HepG2 (cell line): ENCODE measurements around the gene TREM1. TPM values are rescaled to one million over a fixed set of nuclear protein-coding genes. Genes with fewer than 3 reads are reported as not detected.

Experiments
- GABPB1 ChIP-seq: IDR thresholded peaks from 2 replicates; pipeline ENCODE4 v1.6.1; 2016; ENCODE audit warnings: mild to moderate bottlenecking, missing genetic modification reagents, moderate library complexity, missing compliant biosample characterization
- MAZ ChIP-seq, 2 experiments: sonication (generic) in 1 of 2; formaldehyde crosslinking in 1 of 2; IDR thresholded peaks; 2 replicates each; pipeline versions ENCODE4 v1.5.0 to v1.6.1; 2012 to 2020; ENCODE audit warnings: low read depth in 2 of 2, mild to moderate bottlenecking in 2 of 2, borderline replicate concordance in 1 of 2, improper control_type of control experiment in 1 of 2, low read length in 1 of 2, missing genetic modification reagents in 1 of 2, moderate library complexity in 1 of 2
- MXD4 ChIP-seq: IDR thresholded peaks from 2 replicates; pipeline ENCODE4 v1.6.1; 2016; ENCODE audit warnings: mild to moderate bottlenecking, missing biosample characterization, missing genetic modification reagents
- NR2F1 ChIP-seq, 2 experiments: fragments of 450-650 bp in 1 of 2; formaldehyde crosslinking in 1 of 2; IDR thresholded peaks; 2 replicates each; pipeline versions ENCODE4 v1.5.0 to v1.6.1; 2016 to 2020; ENCODE audit warnings: mild to moderate bottlenecking in 1 of 2, missing compliant biosample characterization in 1 of 2, missing genetic modification reagents in 1 of 2, moderate library complexity in 1 of 2
- PAX8 ChIP-seq: sonication (generic); formaldehyde crosslinking; IDR thresholded peaks from 2 replicates; pipeline ENCODE4 v1.8.0; 2022; ENCODE audit warnings: mild to moderate bottlenecking, missing genetic modification reagents, borderline replicate concordance
- UBTF ChIP-seq: sonication (generic); formaldehyde crosslinking; IDR thresholded peaks from 2 replicates; pipeline ENCODE4 v1.4.0; 2020; ENCODE audit warnings: mild to moderate bottlenecking, missing genetic modification reagents
- ZBTB3 ChIP-seq: sonication (generic); formaldehyde crosslinking; IDR thresholded peaks from 2 replicates; pipeline ENCODE4 v1.4.0; 2020; ENCODE audit warnings: low read depth, mild to moderate bottlenecking, moderate library complexity, missing genetic modification reagents, borderline replicate concordance
- ZBTB40 ChIP-seq, 2 experiments: fragments of 450-650 bp in 1 of 2; sonication (generic) in 1 of 2; formaldehyde crosslinking in 1 of 2; IDR thresholded peaks; 2 replicates each; pipeline versions ENCODE4 v1.6.1 to v1.8.0; 2016 to 2022; ENCODE audit warnings: antibody characterized with exemption in 1 of 2, mild to moderate bottlenecking in 1 of 2, missing genetic modification reagents in 1 of 2
- ZBTB8A ChIP-seq: sonication (generic); formaldehyde crosslinking; IDR thresholded peaks from 2 replicates; pipeline ENCODE4 v1.4.0; 2020; ENCODE audit warnings: mild to moderate bottlenecking, low read depth, missing genetic modification reagents, borderline replicate concordance
- ZFP62 ChIP-seq: sonication (generic); formaldehyde crosslinking; IDR thresholded peaks from 2 replicates; pipeline ENCODE4 v1.4.0; 2020; ENCODE audit warnings: missing genetic modification reagents
- ZNF256 ChIP-seq: sonication (generic); formaldehyde crosslinking; conservative IDR thresholded peaks from 2 replicates; pipeline ENCODE4 v1.4.0; 2020; ENCODE audit warnings: missing genetic modification reagents
- ZNF274 ChIP-seq: sonication (generic); formaldehyde crosslinking; IDR thresholded peaks from 2 replicates; pipeline ENCODE4 v1.5.1; 2020; ENCODE audit warnings: mild to moderate bottlenecking, missing genetic modification reagents
- ZNF720 ChIP-seq: sonication (generic); formaldehyde crosslinking; IDR thresholded peaks from 2 replicates; pipeline ENCODE4 v1.4.0; 2020; ENCODE audit warnings: missing genetic modification reagents
- polyA plus RNA-seq, 8 experiments: library from polyadenylated mRNA; depleted of rRNA in 3 of 8; stranded (reverse) in 7 of 8; unstranded in 1 of 8; fragments of >200 nt; fragmentation: Illumina TruSeq in 4 of 8; extraction: Trizol in 4 of 8; gene quantifications; 2 replicates each; pipeline versions ENCODE4 v1.2.1 to v1.2.3, GENCODE V29; 2011 to 2016; ENCODE audit warnings: low read depth in 4 of 8, missing spikeins in 1 of 8, mixed read lengths in 1 of 8; ENCODE audit not compliant: insufficient read depth in 1 of 8
- total RNA-seq, 5 experiments: library from RNA; depleted of rRNA; stranded (reverse); fragments of >200 nt; fragmentation: Illumina TruSeq; extraction: Trizol; gene quantifications; 2 replicates each; pipeline ENCODE4 v1.2.3, GENCODE V29; 2016; ENCODE audit warnings: low read depth in 1 of 5
- TF ChIP-seq, protein P1 (sequence below): IDR thresholded peaks from 2 replicates; pipeline ENCODE4 v1.6.1; 2016; ENCODE audit warnings: low read depth, control low read depth

Gene TREM1
- total and polyA plus RNA-seq, 2 of the 13 experiments (the other 11 are each of a cell fraction or from before 2014, with no cell fraction given): 0.49 TPM; not detected in 1

GRCh38 chr6:41318654-41319565 is 32.4 kb upstream of the TREM1 start (continued):
- TF ChIP-seq MXD4 (0 out of 2 replicates have a peak, but pooled peaks have one; percentile 31), UBTF (CRISPR knock-in tag) (peak; percentile 50; the same call in 1 of the 2 replicates), MAZ (IDR thresholded peaks at IDR 0.05; ENCODE audit: borderline replicate concordance, low read depth, low read length) (no peak), MAZ (CRISPR knock-in tag; IDR thresholded peaks at IDR 0.05; ENCODE audit: low read depth) (peak; percentile 66; the same call in 1 of the 2 replicates), ZBTB8A (CRISPR knock-in tag) (no peak), ZBTB3 (CRISPR knock-in tag) (no peak), ZBTB40 (IDR thresholded peaks at IDR 0.05) (no peak), ZBTB40 (CRISPR knock-in tag; IDR thresholded peaks at IDR 0.05) (no peak), GABPB1 (CRISPR knock-in tag) (peak; percentile 78), ZNF256 (no peak), ZNF720 (no peak), NR2F1 (CRISPR knock-in tag; IDR thresholded peaks at IDR 0.05) (no peak), ZFP62 (CRISPR knock-in tag) (no peak), PAX8 (CRISPR knock-in tag) (no peak), ZNF274 (CRISPR knock-in tag) (peak; percentile 62; the same call in 1 of the 2 replicates)
- TF ChIP-seq, protein P1, sequence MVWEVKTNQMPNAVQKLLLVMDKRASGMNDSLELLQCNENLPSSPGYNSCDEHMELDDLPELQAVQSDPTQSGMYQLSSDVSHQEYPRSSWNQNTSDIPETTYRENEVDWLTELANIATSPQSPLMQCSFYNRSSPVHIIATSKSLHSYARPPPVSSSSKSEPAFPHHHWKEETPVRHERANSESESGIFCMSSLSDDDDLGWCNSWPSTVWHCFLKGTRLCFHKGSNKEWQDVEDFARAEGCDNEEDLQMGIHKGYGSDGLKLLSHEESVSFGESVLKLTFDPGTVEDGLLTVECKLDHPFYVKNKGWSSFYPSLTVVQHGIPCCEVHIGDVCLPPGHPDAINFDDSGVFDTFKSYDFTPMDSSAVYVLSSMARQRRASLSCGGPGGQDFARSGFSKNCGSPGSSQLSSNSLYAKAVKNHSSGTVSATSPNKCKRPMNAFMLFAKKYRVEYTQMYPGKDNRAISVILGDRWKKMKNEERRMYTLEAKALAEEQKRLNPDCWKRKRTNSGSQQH (CRISPR knock-in tag): 0 out of 2 replicates have a peak, but pooled peaks have one; percentile 54
